ENCODE data around the gene RALGPS2. TPM values are rescaled to one million over a fixed set of nuclear protein-coding genes. Genes with fewer than 3 reads are reported as not detected.
"Not testable (repeated sequence)": the region's sequence is repeated elsewhere in the genome, so short reads cannot be mapped to it uniquely, and the experiment has no call there.

Gene RALGPS2
- total RNA-seq, 1 donor from 2014 or later: 76.3 TPM

DNA sequence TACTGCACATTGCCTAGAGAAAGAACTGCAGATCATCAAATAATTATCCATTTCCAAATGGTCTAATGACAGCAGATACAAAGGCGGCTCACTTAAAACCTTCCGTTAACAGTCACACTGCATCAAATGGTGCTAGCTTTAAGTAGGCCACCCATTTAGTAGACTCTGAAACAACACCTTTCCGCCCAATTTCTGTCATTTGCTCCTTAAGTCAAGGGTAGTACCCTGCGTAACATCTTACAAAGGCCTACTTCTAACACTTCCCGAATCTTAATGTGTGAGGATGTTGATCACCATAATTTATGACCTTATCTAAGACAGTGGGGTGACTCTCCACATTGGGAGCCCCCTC is 692 bp upstream of the RALGPS2 start:
- DNase-seq: no peak

DNA sequence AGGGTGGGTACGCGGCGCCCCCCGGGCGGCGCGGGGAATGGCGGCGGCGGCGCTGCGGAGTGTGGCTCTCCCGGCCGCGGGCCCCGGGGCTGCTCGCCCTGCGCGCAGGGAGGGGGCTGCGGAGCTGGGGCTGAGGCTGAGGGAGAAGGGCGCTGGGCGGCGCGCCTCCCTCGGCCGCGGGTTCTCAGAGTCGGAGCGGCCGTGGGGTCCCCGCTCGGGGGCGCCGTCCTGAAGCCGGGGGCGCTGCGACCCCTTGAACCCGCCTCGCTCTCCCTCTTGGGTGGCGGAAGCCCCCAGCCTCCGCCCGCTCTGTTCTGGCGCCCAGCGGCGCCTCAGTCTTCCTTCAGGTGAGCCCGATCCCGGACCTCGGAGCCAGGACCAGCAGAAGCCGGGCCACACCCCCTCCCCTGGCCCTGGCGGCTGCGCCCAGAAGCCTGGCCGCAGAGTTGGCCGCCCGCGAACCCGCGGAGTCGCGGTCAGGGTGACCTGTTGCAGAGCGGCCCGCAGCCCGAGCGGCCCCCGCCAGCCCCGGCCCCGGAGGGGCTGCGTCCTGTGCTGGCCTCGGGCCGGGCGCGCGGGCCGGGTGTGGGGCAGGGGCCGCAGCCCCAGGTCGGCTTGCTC is 532 bp downstream of the RALGPS2 start:
- DNase-seq: peak; percentile 54

DNA sequence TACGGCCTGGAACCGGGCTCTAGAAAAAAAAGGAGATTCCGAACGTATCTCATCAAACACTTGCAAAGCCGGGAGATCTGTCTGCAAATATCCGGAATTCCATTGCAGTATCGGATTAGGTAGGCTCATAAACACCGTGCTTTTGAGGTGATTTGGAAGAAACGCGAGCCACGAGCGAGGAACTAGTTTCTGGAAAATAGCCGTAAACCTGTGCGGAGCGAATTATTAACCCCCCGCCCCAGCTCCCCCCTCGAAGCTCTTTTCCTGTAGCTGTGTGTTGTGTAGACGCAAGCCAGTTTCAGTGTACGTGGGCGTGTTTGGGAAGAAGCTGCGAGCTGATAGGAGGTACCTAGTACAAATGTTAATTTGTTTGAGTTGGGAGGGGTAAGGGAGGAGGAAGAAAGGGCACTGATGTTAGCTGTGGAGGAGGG is 1.1 kb downstream of the RALGPS2 start:
- peak; percentile 89 for DNase-seq

DNA sequence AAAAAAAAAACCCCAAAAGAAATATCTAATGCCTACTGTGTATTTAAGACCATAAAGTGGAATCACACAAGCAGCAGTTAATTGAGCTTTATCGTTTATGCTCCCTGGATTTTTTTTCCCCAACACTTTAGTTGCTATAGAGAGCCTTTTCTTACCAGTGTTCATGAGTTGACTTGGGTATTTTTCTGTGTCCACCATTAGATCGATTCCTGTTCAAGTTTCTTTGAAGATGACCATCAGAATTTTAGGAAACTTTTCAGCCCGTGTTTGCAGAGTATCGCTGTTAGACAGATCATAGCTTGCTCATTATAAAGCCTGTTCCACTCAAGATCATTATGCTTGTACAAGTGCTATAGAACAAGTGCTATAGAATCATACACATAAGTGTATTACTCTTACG is 1.5 kb downstream of the RALGPS2 start:
- no peak for DNase-seq

DNA sequence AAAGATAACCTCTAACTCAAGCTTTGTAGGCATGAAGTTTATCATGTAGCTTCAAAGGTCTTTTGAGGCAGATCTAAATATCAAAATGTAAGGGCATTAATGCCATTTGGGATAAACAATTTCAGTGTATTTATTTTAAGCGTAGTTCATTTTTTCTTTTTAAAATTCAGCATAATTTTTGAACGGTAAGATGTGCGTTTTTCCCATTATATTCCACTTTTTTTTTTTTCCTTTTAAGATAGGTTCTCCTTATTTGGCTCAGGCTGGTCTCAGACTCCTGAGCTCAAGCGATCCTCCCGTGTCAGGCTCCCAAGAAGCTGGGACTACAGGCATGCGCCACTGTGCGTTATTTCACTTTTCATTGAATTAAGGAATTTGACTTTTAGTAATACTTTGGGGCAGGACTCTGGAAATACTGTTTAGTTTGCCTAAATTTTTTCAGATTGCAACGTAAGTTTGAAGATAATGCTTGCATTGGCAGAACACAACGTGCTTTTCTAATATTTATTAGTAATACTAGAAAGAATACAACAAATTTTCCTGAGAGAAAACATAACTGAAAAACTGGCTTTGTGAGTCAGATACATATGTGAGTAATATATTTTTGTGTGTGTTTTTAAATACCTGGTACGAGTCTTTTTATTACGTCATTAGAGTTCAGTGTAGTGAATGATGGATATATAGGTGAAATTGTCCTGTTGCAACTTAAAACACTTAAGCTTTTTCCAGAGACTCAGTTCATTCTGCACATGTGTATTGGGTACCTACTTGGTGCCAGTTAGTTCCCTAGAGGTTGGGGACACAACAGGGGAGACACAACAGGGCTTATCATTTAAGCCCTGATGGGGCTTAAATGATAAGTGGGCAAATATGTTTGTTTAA is 2.2 kb downstream of the RALGPS2 start:
- no peak for DNase-seq

DNA sequence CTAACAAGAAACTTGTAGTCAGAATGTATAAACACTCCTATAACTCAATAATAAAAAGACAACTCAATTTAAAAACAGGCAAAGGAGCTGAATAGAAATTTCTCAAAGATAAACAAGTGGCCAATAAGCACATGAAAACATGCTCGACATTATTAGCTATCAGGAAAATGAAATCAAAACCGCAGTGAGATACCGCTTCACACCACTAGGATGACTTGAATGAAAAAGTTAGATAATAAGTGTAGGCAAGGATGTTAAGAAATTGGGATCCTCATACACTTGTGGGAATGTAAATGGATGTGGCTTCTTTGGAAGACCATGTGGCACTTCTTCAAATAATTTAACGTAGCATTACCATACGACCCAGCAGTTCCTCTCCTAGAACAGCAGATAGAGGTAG is 8.9 kb downstream of the RALGPS2 start:
- no peak for DNase-seq

DNA sequence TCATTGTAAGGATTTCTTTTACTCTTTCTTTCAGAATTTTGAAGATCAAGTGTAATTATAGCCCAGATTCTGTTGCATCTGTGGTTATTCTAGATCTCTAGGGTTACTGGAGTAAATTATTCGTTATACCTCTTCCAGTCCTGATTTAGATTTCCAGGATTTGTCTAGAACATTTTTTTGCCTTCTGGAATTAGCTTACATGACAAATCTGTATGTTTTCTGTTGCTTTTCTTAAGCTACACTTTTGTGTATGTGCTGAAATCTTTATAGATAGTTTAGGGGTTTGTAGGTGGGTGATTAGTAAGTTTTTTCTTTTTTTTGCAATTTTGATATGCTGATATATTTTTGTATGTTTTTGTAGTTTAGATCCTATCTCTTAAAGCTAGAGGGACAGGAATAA is 13.7 kb downstream of the RALGPS2 start:
- DNase-seq: no peak

DNA sequence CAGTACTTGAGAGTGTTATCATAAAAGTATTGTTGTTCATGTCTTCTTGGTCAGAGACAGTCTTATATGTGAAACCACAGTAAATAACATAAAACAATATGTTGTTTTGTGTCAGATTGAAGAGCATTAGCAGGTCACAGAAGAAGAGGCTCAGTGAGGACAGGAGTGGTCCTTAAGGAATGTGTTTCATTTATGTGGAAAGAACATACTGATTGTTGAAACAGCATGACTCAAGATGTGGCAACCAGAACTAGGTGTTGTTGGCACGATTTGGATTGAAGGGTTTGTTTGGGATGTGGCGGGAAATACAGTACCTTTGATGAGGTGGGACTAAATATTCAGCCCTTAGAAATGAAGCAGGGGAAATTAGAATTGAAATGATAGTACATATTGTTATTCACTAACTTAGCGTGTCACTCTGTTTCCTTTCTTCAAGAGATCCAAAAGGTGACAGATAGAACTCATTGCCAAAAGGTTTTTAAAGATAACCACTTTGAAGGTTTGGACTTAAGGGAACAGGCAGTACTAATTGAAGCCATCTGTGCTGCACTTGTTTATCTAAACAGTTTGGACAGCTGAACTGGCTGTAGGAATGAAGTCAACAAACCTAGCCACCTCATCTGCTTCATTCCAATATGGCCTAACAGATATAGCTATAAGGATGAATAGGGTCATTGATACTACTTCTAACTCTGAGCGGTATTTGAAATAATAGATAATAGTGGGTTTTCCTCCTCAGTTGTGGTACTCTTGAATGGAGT is 14.4 kb downstream of the RALGPS2 start:
- peak; percentile 22 for DNase-seq

DNA sequence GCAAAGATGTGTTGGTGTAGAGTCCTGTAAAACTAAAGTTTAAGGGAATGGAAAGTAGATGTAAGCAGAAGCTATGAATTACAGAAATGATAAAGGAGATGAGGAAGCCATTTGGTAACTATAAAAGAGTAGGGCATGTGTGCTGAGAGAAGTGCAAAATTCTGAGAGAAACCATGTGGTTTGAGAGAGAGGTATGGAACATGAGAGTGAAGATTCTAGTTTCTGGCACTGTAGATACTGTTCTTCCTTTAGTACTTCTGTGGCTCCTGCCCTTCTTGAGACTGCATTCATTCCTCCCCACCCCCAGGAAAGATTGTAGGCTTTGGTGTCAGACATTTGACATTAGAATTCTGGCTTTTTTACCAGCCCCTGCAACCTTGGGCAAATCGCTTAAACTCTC is 15.4 kb downstream of the RALGPS2 start:
- DNase-seq: no peak

DNA sequence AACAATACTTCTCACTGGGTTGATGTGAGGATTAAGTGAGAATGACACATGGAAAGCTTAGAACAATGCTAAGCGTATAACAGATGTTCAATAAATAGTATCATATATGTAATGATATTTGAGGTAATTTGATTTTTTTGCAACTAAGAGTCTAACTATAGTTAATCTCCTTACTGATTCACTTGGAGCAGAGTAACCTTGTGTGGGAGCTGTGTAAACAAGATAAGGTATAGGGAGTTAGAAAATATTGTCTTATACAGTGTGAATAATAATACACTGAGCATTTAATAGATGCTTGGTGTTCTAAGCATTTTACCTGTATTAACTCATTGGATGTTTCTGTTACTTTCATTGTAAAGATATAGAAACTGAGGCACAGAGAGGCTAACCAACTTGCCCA is 15.9 kb downstream of the RALGPS2 start:
- no peak for DNase-seq

DNA sequence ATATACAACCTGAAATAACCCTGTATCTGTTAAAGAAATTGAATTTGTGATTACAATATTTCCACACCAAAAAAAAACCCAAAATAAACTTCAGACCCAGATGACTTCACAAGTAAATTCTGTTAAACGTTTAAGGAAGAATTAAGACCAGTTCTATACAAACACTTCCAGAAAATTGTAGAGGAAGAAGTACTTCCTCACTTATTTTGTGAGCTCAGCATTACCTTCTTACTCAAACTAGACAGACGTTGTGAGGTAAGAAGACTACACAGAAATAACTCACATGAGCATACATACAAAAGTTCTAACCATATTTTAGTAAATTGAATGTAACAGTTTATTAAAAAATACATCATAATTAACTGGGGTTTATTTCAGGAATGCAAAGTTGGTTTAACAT is 18.8 kb downstream of the RALGPS2 start:
- DNase-seq: no peak

DNA sequence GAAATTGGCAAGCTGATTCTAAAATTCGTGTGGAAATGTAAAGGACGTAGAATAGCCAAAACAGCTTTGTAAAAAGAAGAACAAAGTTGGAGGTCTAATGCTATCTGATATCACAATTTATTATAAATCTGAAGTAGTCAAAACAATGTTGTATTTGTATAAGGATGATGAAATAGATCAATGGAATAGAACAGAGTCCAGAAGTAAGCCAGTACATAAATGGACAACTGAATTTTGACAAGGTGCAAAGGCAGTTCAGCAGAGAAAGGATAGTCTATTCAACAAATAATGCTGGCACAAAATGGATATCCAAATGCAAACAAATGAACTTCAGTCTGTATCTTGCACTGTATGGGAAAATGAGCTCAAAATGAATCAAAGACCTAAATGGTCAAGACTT is 20.2 kb downstream of the RALGPS2 start:
- DNase-seq: no peak

DNA sequence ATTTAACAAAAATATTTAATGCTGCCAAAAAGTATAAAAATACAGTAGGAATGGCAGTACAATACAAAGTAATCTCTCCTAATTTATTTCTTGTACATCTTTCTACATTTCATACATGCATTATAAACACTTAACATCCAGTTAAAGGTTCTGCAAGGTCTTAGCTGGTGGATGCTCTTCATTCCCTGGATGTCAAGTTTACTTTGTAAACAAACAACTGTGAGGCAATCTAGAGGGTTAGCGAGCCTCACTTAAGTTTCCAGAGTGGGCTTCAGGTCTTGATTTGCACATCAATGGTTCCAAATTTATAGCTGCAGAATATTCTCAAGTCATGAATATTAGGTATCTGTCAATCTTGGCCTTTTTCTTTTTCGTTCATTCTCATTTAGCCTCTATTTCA is 21.3 kb downstream of the RALGPS2 start:
- no peak for DNase-seq

DNA sequence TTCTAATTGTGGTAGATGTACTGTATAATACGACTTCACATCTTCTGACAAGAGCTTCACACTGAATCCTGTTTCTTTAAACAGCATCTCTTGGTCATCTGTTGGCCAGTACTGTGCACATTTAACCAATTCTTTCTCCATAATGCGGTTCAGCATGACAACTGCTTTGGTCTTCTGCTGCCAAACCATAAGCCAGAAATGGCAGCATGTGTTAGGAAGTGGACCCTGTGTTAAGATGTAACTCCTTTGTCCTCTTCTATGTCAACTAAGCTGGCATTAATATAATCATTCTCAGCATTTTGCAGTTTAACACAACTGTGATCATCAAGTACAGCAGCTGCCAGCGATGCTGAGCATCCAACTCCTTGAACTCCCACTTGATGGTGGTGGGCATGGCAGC is 22.3 kb downstream of the RALGPS2 start:
- peak; percentile 31 for DNase-seq

DNA sequence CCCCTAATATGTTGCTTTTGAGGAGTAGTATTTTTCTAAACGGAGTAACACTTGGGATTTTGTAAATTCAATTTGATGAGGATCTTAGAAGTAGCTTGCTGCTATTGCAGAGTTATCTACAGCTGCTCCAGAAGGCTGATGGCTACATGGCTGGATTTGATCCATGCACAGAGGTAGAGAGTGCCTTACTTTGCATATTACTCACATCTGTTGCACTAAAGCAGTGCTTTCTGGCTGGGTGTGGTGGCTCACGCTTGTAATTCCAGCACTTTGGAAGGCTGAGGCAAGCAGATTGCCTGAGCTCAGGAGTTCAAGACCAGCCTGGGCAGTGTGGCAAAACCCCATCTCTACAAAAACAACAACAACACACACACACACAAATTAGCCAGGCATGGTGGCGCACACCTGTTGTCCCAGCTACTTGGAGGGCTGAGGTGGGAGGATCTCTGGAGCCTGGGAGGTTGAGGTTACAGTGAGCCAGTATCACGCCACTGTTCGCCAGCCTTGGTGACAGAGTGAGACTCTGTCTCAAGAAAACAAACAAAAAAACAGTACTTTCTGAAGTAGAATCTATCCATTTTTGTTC is 24.6 kb downstream of the RALGPS2 start:
- peak; percentile 32 for DNase-seq

DNA sequence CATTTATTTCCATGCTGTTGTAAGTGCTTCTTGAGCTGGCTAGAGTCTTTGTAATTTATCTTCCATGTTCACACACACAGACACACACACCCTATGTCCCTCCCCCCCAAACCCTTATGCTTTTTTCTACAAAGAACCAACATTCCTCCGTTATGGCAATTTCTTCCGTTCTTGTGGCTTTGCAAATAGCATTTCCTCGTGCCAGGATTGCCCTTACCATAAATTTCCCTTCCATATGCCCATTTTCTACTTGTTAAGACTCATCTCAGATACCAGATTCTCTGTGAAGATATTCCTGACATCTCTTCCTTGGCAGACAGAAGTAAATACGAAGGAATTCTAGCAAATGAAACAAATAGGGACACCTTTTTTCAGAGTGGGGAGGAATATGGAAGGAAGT is 26.0 kb downstream of the RALGPS2 start:
- no peak for DNase-seq

DNA sequence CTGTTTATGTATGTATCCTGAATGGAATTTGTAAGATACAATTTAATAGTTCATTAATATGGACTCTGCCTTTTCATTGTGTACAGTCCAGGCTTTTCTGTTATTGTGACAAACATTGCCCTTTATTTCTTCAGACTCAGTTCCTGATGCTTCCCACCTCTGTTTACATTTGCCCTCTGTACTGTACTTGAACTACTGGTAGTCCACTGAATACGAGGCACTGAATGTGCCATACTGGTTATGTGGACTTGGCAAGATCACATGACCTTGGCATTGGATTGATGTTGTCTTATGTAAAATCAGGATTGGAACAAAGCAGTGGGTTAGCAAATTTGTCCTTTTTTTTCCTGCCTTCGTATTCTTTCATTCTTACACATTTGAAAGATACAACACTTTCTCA is 27.8 kb downstream of the RALGPS2 start:
- no peak for DNase-seq

DNA sequence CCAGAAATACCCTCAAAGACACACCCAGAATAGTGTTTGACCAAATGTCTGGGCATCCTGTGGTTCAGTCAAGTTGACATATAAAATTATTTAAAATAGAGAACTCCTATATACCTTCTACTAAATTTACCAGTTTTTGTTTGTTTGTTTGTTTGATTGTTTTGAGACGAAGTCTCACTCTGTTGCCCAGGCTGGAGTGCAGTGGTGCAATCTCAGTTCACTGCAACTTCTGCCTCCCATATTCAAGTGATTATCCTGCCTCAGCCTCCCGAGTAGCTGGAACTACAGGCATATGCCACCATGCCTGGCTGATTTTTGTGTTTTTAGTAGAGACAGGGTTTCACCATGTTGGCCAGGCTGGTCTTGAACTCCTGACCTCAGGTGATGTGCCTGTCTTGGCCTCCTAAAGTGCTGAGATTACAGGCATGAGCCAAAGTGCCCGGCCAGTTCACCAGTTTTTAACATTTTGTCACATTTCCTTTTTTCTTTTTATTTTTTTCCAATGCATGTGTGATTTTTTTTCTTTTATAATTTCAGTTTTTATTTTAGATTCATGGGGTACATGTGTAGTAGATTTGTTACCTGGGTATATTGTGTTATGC is 29.7 kb downstream of the RALGPS2 start:
- DNase-seq: not testable (repeated sequence)

DNA sequence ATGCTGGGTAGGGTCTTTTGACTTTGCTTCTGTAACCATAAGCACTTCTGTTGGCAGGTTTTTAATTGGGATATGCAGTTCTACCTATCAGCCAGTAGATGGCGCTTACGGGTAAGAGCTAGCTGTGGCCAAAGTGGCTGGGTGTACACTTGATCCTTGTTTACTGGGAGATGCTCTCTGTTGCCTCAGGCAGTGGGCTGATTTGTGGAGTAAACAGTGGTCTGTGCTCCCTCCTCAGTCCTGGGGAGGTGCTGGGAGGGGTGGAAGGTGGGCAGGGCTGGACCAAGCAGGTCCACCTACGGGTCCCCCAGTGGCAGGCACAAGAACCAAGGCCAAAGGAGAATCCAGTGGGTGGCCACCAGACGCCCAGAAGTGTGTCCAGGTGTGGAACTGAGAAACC is 43.4 kb downstream of the RALGPS2 start:
- no peak for DNase-seq

DNA sequence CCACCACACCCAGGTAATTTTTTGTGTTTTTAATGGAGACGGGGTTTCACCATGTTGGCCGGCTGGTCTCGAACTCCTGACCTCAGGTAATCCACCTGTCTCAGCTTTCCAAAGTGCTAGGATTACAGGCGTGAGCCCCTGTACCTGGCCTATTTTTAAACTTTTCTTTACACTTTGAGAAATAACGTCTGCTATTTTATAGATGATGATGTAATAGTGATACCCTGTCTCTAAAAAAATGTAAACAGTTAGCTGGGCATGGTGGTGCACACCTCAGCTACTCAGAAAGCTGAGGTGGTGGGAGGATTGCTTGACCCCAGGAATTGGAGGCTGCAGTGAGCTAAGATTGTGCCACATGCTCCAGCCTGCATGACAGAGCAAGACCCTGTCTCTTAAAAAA is 47.9 kb downstream of the RALGPS2 start:
- DNase-seq: no peak

DNA sequence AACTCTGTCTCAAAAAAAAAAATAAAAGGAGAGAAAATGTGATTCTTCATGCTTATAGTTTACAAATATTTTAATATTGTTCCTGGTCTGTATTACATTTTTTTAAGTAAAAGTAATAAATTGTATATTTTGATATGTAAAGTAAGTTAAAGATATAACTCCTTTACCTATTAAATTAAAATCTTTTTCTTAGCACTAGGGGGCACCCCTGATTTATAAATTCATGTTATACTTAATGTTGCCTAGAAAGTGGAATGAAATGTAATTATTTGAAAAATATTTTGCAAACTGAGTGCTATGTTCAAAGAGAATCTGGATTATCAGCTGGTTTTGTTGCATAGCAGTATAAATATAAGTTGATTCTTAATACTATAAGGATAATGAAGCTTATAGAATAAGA is 49.2 kb downstream of the RALGPS2 start:
- DNase-seq: peak; percentile 75

DNA sequence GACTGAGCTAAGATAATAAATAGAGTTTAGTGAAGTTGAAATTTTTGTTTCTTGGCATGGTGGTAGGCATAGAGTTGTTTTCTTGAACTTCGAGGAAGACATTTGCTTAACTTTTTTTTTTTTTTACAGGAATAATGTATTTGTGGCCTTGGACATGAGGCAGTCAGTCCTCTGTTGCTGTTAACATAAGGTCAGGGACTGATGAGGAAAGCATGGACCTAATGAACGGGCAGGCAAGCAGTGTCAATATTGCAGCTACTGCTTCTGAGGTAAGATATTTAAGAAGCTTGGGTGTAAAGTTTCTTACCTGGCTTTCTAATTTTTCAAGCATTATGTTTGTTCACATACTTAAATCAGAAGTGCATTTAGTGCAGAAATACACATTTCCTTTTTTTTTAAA is 51.5 kb downstream of the RALGPS2 start:
- DNase-seq: no peak

All from tongue (tissue), 2 donors.